Stimulated activated CD8-positive, alpha-beta memory T cell treated with anti-CD3 and anti-CD28 coated beads, Interleukin-4, amount 100 ng/mL, for 1 hour (primary cell): Measurements from ENCODE around the gene NSG1.

Experiments used
- DNase-seq, 2 donors: peaks; one replicate each; pipeline ENCODE4 v3.0.0-alpha.2; 2020; ENCODE audit warnings: low read depth in 2 of 2, low spot score in 1 of 2

NSG1 gene

GRCh38 chr4:4368809-4369580 lies 17.9 kb upstream of the NSG1 start:
- no peak for DNase-seq

DNA sequence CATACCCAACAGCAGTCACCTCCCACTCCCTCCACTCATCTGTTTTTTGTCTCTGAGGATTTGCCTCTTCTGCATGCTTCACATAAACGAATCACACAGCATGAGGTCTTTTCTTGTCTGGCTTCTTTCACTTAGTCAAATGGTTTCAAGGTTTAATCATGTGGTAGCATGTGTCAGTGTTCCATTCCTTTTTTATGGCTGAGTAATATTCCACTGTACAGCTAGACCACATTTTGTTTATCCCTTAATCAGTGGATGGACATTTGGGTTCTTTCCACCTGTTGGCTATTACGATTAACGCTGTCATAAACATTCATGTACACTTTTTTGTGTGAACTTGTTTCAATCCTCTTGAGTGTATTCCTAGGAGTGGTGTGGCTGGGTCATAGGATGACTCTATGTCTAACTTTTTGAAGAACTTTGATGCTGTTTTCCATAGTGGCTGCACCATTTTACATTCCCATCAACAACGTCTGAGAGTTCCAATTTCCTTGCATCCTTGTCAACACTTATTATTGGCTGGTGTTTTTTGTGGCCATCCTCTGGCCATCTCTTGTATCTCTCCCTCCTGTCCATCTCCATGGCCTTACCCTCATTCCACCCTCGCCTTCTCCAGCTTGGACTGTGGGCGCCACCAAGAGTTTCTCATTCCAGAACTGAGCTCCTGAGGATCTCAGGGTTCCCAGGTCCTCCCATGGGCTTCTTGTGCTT lies 12.4 kb upstream of the NSG1 start:
- DNase-seq: no peak

- no peak for DNase-seq
These were observed 10.8 kb upstream of the NSG1 start for GRCh38 chr4:4376074-4376473.

GRCh38 chr4:4377191-4377590 lies 9.7 kb upstream of the NSG1 start:
- no peak for DNase-seq

DNA sequence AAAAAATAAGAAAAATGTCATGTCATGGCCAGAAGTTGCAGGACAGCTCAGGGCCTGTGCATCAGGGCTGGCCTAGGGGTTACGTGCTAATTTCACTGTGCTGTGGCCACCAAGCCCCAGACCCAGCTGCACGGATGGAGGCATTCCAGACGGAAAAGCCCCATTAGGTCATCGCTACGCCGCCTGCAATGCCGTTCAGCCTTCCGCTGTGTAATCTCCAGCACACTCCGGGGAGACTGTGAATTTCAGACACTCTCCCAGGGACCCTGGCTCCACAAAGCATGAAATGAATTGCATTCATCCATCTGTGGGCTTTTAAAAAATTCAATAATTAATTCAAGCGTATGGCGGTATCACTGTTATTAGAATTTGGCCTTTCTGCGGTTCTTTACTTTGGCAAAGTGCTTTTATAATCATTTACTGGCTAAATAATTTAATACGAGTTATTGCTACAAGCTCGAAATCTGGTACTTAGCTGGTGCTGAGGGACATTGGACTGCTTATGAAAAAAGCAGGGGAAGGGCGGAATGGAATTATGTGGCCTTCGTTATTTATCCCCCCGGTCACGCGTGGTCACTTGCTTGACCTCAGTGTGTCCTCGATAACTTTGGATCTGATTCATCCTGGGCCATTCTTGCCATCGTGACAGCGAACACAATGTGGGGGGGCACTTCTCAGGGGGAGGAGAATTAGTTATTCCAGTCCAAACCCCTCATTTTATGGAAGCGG lies 9.0 kb upstream of the NSG1 start:
- DNase-seq: no peak

- no peak for DNase-seq
These were observed 7.3 kb upstream of the NSG1 start for GRCh38 chr4:4379540-4380087.

- no peak for DNase-seq
These were observed 3.8 kb upstream of the NSG1 start for GRCh38 chr4:4383085-4383484.

GRCh38 chr4:4384837-4385236 lies 2.1 kb upstream of the NSG1 start:
- no peak for DNase-seq

DNA sequence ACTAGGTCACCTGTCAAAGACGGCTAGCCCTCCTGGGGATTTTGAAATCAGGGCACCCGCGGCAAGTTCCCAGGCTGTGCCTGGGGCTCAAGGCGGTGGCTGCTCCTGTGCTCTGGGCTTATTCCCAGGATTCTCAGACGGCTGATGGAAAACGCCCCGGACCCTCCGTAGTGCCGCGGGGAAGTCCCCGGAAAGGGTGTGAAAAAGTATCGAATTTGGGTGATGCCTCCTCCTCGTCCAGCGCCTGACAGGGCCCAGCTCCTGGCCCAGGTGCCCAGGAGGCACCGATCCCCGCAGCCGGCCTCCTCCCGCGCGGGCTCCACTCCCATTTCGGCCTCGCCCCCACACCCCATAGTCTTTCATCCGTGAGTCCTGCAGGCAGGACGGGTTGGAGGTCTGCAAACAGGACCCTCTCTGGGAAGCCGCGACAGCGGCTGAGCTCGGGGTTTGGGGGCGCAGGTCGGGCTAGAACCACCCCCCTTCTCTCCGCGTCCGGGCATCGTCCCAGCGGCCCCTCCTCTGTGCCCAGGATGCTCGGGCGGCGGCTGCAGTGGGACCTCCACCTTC lies 1.1 kb upstream of the NSG1 start:
- no peak for DNase-seq

- no peak for DNase-seq
These were observed 586 bp upstream of the NSG1 start for GRCh38 chr4:4386296-4386735.

DNA sequence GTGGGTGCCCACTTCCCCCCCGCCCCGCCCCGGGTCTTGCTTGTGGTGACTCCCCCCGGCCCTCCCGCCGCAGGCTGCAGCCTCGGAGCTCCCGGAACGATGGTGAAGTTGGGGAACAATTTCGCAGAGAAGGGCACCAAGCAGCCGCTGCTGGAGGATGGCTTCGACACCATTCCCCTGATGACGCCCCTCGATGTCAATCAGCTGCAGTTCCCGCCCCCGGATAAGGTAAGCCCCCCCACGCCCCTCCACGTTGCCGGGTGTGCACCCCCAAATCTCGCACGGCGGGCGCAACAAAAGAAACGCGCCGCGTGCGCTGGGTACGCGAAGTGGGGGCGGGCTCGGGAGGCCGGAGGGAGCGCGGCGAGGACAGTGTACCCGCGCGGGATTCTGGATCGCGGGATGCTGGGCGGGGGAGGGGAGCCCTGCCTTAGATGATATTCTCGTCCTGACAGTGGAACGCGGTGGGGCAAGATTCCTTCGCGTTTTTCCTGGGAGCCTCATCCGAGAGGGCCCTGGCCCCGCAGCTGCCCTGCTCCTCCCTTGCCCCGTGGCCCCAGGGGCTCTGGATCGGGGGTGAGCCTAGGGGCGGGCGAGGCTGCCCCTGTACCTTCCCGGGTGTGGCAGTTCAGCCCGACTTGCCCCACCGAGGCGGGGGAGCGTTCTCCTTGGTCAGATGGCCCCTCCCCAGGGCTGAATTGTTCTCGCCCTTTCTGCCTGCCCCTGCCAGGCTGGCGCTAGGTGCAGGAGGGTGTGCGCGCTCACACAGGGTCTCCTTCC lies 819 bp downstream of the NSG1 start:
- DNase-seq: no peak

DNA sequence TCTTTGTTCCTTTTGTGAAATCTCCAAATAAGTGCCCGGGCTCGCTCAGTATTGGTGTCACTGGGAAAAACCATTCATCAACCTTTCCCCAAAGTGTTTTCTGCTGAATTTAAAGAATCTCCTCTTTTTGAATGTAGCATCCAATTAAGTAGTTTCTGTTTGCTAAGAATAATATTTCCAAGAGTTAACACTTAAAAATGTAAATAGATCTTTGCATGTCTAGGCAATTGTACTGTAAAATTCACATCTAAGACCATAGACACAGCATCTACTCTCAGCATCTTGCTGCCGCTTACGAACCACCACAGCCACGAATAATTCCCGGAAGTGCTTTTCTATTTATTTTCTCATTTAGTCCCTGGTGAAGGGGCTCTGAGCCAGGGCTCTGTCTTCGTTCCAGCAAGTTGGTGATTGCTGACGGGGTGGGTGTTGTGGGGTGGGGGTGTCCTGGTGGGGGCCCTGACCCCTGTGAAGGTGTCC lies 1.4 kb downstream of the NSG1 start:
- no peak for DNase-seq

GRCh38 chr4:4388836-4389575 lies 2.1 kb downstream of the NSG1 start:
- DNase-seq: no peak

- DNase-seq: no peak
These were observed 3.1 kb downstream of the NSG1 start for GRCh38 chr4:4390046-4390445.

GRCh38 chr4:4390515-4391240 lies 3.8 kb downstream of the NSG1 start:
- DNase-seq: no peak

GRCh38 chr4:4391866-4392265 lies 5.0 kb downstream of the NSG1 start:
- DNase-seq: no peak

- DNase-seq: no peak
These were observed 5.7 kb downstream of the NSG1 start for GRCh38 chr4:4392501-4393183.

DNA sequence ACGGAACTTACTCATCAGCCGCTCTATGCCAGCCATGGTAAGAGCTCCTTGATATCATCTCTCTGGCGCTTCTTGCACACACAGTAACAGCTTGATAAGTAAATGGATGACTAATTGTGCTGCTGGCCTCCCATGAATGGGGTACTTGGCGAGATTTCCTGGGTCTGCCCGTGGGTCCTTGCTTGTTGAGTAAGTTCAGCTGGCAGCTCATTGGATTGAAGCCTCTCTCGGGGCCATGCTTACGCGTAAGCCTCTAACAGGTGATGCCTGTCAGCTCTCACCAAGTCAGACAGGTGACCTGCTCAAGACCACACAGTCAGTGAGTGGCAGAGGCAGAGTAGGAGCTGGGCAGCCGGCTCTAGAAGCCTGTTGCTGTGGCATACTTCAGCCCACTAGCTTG lies 7.7 kb downstream of the NSG1 start:
- DNase-seq: no peak

- DNase-seq: no peak
These were observed 8.5 kb downstream of the NSG1 start for GRCh38 chr4:4395371-4395770.
